ENCODE results near the gene HNRNPA3.

- TF ChIP-seq CTCF (IDR thresholded peaks at IDR 0.05; ENCODE audit: low read depth, low read length, poor library complexity, severe bottlenecking), result no peak
- TF ChIP-seq EZH2phosphoT487 (IDR thresholded peaks at IDR 0.05; ENCODE audit: borderline replicate concordance, low read length), result no peak
Measured at GRCh38 chr2:177239053-177239452, 26.5 kb downstream of the HNRNPA3 start.
